SU-DHL-6 (cell line): Measurements from ENCODE around the gene BCKDHB.

Experiments used
- CTCF ChIP-seq: fragments of 200-600 bp; sonication (generic); IDR thresholded peaks from one replicate; pipeline ENCODE4 v1.5.1; 2017; ENCODE audit warnings: antibody characterized with exemption, mild to moderate bottlenecking, low read length, moderate library complexity; ENCODE audit not compliant: insufficient read depth, poor library complexity, severe bottlenecking
- EZH2phosphoT487 ChIP-seq: fragments of 200-600 bp; sonication (generic), shearing (Covaris generic); conservative IDR thresholded peaks from 2 replicates; pipeline ENCODE4 v1.6.1; 2018; ENCODE audit warnings: mild to moderate bottlenecking, antibody characterized with exemption, low read length, moderate library complexity, mixed read lengths

DNA sequence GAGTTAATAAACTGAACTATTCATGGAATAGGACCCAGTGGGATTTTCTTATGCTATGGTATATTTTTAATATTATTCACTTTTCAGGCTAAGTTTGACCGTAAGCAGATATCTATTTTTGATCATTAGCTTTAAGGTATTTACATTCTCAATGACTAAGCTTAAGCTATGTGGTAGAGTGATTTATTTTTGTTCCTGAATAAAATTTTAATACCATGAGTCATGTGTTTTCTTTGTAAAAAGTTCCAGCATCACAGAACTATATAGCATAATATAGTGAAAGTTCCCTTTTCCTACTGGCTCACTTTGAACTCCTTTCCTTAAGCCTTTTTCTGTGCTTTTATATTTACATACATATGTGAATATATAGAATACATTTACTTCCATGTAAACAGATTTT, 75.8 kb downstream of the BCKDHB start:
- TF ChIP-seq CTCF, result no peak
- TF ChIP-seq EZH2phosphoT487, result no peak
